Stimulated activated CD4-positive, alpha-beta T cell treated with anti-CD3 and anti-CD28 coated beads, Interleukin-2, amount 100 ng/mL, for 24 hours (primary cell): ENCODE measurements around the gene SPAAR.
"Not testable (repeated sequence)": the region's sequence is repeated elsewhere in the genome, so short reads cannot be mapped to it uniquely, and the experiment has no call there.

ENCODE experiments used
- DNase-seq, 2 donors: peaks; one replicate each; pipeline ENCODE4 v3.0.0-alpha.2; 2020

SPAAR gene

DNA sequence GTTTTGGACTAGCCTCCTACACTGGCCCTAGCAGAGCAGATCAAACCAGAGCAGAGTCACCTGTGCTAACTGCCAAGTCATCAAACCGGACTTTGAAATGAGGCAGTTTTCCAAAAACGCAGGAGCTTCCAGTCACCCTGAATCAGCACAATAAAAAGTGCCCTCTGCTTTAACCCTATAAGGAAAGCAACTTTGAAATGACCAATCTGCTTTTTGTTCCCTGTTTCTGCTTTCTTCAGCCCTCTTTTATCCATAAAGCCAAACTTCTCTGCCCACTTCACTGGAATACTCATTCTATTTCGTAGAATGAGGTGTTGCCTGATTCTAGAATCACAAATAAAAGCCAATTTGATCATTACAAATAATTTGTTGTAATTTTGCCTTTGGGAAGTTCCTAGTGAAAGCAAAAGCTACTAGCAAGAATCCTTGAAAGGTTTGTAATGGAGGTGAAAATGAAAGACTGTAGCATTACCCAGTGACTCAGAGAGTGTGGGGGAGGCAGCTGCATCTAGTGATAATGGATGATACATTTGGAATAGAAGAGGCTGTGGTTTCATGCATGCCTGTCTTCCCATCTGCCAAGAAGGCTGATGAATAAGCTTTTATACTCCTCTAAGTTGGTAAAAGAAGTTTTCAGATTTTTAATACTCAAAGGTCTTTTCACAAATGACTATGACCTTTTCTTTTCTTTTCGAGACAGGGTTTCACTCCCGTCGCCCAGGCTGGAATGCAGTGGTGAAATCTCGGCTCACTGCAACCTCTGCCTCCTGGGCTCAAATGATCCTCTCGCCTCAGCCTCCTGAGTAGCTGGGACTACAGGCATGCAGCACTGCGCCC is 14.9 kb downstream of the SPAAR start:
- DNase-seq = peak; percentile 54 to 58

DNA sequence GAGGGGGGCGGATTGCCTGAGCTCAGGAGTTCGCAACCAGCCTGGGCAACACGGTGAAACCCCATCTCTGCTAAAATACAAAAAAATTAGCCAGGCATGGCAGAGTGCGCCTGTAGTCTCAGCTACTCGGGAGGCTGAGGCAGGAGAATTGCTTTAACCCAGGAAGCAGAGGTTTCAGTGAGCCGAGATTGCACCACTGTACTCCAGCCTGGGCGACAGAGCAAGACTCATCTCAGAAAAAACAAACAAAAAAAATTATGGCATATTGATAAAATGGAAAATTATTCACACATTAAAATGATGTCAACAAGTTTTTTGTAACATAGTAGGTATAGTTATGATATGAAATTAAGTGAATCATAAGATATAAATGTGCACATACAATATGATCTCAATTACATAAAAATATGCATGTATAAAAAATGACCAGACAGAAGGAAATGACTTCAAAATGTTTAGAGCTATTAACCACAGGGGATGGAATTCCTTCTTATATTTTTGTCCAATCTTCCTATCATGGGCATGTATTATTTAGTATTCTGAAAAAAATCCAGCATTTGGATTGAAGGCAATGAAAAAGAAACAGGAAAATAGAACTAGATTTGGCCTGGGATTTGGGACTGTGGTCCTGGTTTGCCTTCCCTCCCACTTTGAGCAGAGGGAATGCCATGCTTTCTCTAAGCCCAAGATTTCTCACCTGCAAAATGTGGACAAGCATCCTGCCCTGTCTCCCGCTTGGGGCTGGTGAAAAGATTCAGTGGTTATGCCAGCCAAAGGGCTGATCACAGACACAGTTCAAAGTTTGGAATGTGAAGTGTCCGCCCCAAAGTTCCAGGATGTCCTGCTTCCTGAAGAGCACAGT is 19.5 kb downstream of the SPAAR start:
- DNase-seq = no peak

DNA sequence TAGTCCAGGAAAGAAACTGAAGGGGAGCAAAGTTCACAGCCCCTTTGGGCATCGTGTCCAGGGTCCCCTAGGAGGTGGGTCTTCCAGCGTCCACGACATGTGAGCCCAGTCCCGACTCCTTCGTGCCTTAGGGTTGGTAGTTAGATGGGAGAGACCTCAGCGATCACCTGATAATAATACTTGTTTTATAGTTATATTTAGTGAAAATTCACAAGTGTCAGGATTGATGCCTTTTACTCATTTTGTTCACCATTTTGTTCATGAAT is 20.1 kb downstream of the SPAAR start:
- DNase-seq = no peak

- no peak for DNase-seq
These were observed 21.2 kb downstream of the SPAAR start for GRCh38 chr9:35930521-35930920.

DNA sequence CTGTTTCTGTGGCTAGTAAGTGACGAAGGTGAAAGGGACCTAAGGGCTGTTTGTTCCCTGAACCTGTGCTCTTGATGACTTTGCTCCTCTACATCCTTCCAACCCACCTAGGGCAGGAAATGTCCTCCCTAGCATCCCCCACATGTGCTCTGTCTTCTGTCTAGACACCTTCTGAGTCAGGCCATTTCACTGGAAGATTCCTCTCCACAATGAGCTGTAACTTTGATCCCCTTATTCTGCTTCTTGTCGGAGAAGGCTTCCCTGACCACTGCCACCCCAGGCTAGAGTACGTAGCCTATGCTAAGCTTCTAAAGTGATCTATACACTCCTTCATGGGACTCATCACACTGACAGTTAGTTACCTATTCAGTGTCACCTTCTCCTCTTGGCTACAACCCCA is 21.7 kb downstream of the SPAAR start:
- DNase-seq = no peak

DNA sequence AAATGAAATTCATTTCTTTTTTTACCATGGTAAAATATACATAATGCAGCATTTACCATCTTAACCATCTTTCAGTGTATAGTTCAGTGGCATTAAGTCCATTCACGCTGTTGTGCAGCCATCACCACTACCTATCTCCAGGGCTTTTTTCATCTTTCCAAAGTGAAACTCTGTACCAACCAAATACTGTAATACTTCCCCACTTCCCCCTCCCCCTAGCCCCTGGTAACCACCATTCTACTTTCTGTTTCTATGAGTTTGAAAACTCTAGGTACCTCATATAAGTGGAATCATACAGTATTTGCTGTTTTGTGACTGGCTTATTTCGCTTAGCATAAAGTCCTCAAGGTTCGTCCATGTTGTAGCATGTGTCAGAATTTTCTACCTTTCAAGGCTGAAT is 23.4 kb downstream of the SPAAR start:
- DNase-seq = no peak

DNA sequence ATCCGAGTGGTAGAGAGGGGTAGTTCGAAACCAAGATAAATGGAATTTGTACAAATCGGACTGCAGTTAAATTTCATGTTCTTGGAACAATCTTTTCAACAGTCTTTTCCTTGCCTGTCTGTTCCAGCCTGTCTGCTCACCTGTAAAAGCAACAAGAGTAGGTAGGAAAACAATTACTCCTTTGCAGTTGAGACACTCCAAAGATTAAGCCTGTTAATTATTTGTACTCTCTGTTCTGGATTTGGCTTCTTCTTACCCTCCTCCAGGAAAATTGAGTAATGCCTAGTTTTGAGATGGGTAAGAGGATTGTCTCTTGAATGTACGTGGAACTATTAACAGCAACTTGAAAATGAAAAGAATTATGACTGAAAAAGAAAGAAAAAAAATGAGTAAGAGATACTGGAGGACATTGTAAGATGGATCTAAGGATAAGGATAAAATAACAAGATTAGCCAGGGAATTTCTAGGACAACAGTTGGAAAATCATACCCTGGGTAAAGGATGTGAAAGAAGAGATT is 24.3 kb downstream of the SPAAR start:
- no peak for DNase-seq

- not testable (repeated sequence) for DNase-seq
These were observed 24.8 kb downstream of the SPAAR start for GRCh38 chr9:35934069-35934468.

DNA sequence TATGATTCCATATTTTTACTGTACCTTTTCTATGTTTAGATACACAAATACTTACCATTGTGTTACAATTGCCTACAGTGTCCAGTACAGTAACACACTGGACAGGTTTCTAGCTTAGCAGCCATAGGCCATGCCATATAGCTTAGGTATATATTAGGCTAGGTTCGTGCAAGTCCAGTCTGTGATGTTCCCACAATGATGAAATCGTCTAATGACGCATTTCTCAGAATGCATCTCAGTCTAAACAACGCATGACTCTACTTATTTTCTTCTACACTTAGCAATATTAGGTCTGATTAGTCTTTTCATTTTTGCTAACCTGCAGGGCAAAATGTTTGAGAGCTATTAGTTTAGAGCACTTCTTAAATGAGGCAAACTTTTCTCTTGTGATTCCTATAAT is 26.0 kb downstream of the SPAAR start:
- no peak for DNase-seq

DNA sequence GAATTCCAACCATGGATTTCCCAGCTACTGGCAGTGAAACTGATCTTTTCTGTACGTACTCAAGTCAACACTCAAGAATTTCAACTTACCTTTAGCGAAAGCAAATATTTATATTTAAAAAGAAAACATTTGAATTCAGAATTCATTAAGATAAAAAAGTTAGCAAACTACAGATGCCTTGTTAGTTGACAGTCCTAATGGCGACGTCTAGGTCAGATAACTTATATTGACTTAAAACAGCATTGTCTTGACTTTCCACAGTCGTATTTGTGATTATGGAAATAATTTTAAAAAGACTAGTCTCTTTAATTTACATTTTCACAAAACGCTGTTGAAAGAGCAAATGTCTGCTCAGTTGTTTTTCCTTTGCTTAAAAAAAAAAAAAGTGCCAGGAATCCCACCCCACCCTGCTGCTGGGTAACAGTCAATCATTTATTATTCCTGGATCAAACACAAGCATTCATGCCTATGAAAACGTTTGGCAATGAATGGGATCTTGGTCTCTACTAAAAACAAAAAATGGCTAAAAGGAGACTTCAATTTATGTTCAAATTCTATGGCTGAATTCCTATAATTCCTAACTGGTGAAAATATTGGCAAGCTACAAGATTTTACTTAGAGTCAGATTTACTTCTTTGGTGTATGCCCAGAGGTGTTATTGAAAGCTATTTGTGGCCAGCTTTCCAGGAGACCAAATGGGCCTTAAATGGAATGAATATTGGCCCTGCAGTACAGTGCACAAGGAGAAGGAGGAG is 26.6 kb downstream of the SPAAR start:
- no peak for DNase-seq

- no peak for DNase-seq
These were observed 27.9 kb downstream of the SPAAR start for GRCh38 chr9:35937227-35937626.

GRCh38 chr9:35938474-35939356 is 29.4 kb downstream of the SPAAR start:
- DNase-seq = no peak

GRCh38 chr9:35939679-35940250 is 30.5 kb downstream of the SPAAR start:
- DNase-seq = no peak

GRCh38 chr9:35940458-35941407 is 31.4 kb downstream of the SPAAR start:
- DNase-seq = no peak

DNA sequence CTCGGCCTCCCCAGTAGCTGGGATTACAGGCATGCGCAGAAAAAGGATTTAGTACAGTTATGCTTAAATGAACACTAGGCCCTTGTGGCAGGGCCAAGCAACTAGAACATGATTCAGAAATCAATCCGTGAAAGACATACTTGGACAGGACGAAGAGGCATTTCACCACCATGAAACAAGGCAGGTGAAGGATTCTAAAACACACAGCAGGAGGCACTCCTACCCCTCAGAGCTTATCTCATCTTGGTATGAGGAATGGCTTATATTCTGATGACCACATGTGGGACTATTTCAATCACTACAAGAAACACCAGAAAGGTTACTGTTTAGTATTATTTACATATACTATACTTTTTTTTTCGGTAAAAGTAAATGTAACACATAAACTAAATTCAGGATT is 33.0 kb downstream of the SPAAR start:
- DNase-seq = no peak

DNA sequence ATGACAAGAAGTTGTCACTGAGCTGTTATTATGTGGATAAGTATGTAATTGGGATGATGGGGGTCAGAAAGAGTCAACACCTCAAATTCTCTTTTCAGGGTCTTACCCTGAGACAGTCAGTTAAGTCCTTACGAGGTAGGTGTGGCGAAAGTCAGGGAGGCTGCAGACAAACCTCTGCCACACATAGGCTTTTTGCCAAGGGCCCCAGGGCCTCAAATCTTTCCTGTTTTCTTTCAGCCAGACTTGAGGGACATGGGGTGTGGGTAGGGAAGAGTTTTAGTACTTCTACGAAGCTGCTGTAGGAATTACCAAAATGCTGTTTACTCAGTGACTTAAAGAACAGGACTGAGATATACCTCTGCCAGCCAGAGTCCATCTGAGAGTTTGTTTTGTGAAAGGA is 34.9 kb downstream of the SPAAR start:
- no peak for DNase-seq

- DNase-seq = no peak
These were observed 35.6 kb downstream of the SPAAR start for GRCh38 chr9:35944841-35945240.

GRCh38 chr9:35945341-35946018 is 36.2 kb downstream of the SPAAR start:
- DNase-seq = peak; percentile 78 to 80

GRCh38 chr9:35948451-35948850 is 39.2 kb downstream of the SPAAR start:
- DNase-seq = no peak

GRCh38 chr9:35948901-35949318 is 39.6 kb downstream of the SPAAR start:
- DNase-seq = no peak
